HG03159 (cell line): ENCODE measurements around the gene NDUFV3.
A peak's percentile ranks its signal among the peaks of the same experiment; 100 is the strongest.
"Not testable (repeated sequence)": the region's sequence is repeated elsewhere in the genome, so short reads cannot be mapped to it uniquely, and the experiment has no call there.

ENCODE experiments used
- ATAC-seq: cut with Tn5 transposase; IDR thresholded peaks from one replicate; pipeline ENCODE4 v1.9.1; 2021; ENCODE audit warnings: mild to moderate bottlenecking, moderate library complexity; ENCODE audit not compliant: unreplicated experiment

NDUFV3 gene

GRCh38 chr21:42855937-42856335, 37.2 kb upstream of the NDUFV3 start:
- no peak for ATAC-seq

- ATAC-seq, result no peak
Observed at GRCh38 chr21:42857216-42857615, 35.9 kb upstream of the NDUFV3 start.

- ATAC-seq, result no peak
Observed at GRCh38 chr21:42858185-42858847, 34.8 kb upstream of the NDUFV3 start.

- no peak for ATAC-seq
Observed at GRCh38 chr21:42858957-42859890, 33.9 kb upstream of the NDUFV3 start.

GRCh38 chr21:42859891-42860230, 33.2 kb upstream of the NDUFV3 start:
- no peak for ATAC-seq

GRCh38 chr21:42860345-42860744, 32.8 kb upstream of the NDUFV3 start:
- ATAC-seq, result no peak

GRCh38 chr21:42861311-42861847, 31.7 kb upstream of the NDUFV3 start:
- ATAC-seq, result no peak

GRCh38 chr21:42861848-42862400, 31.2 kb upstream of the NDUFV3 start:
- ATAC-seq, result no peak

GRCh38 chr21:42862774-42863503, 30.2 kb upstream of the NDUFV3 start:
- ATAC-seq, result no peak

- ATAC-seq, result no peak
Observed at GRCh38 chr21:42863504-42863870, 29.6 kb upstream of the NDUFV3 start.

GRCh38 chr21:42864286-42864685, 28.8 kb upstream of the NDUFV3 start:
- no peak for ATAC-seq

GRCh38 chr21:42864815-42865775, 28.0 kb upstream of the NDUFV3 start:
- no peak for ATAC-seq

GRCh38 chr21:42865776-42866160, 27.3 kb upstream of the NDUFV3 start:
- ATAC-seq, result no peak

GRCh38 chr21:42868196-42868595, 24.9 kb upstream of the NDUFV3 start:
- ATAC-seq, result no peak

GRCh38 chr21:42873096-42873495, 20.0 kb upstream of the NDUFV3 start:
- ATAC-seq, result no peak

- ATAC-seq, result not testable (repeated sequence)
Observed at GRCh38 chr21:42875811-42876210, 17.3 kb upstream of the NDUFV3 start.

GRCh38 chr21:42878678-42878992, 14.5 kb upstream of the NDUFV3 start:
- peak; percentile 23 for ATAC-seq

GRCh38 chr21:42878993-42879787, 13.9 kb upstream of the NDUFV3 start, which contains the start of gene WDR4:
TSS of gene WDR4 (minus strand) at chr21:42879539. CDS start at chr21:42879495, 44 bp downstream.
- ATAC-seq, result peak; percentile 82

- ATAC-seq, result no peak
Observed at GRCh38 chr21:42880352-42880751, 12.8 kb upstream of the NDUFV3 start.
